Naive thymus-derived CD4-positive, alpha-beta T cell (primary cell): ENCODE data around the gene FITM1. TPM values are rescaled to one million over a fixed set of nuclear protein-coding genes. Genes with fewer than 3 reads are reported as not detected.
A peak's percentile ranks its signal among the peaks of the same experiment; 100 is the strongest.

Source experiments
- ATAC-seq: fragments of 150-1000 bp; cut with Tn5 transposase; 2 replicates; pipeline ENCODE4 v1.10.0; 2021; ENCODE audit warnings: mild to moderate bottlenecking, moderate library complexity
- CTCF ChIA-PET: fragments of 350-600 bp; sonication (Branson Sonifier 250); formaldehyde crosslinking; loops from one replicate; lab custom pipeline; 2021; ENCODE audit warnings: antibody characterized with exemption; lab: Charles Lee
- POLR2A ChIA-PET: fragments of 350-600 bp; sonication (Branson Sonifier 250); formaldehyde crosslinking; loops from one replicate; lab custom pipeline; 2021; ENCODE audit warnings: antibody characterized with exemption, inconsistent platforms; lab: Charles Lee
- DNase-seq, 9 donors: peaks; one replicate each; pipeline versions ENCODE4 v3.0.0 to v3.0.0-alpha.2; 2020 to 2022; ENCODE audit warnings: mixed read lengths in 1 of 9
- H3K27ac ChIP-seq: one replicate; pipeline ENCODE4 v1.7.0; 2013; ENCODE audit warnings: mild to moderate bottlenecking, low read depth, low read length, moderate library complexity
- H3K27me3 ChIP-seq, 2 donors: one replicate each; pipeline ENCODE4 v1.7.0; 2013; ENCODE audit warnings: low read length in 2 of 2, mild to moderate bottlenecking in 2 of 2, moderate library complexity in 2 of 2; ENCODE audit not compliant: control insufficient read depth in 2 of 2, insufficient read depth in 2 of 2
- H3K36me3 ChIP-seq, 3 experiments: 1 replicate in 2 of 3; 2 replicates in 1 of 3; pipeline ENCODE4 v1.7.0; 2013; ENCODE audit warnings: low read length in 3 of 3, mild to moderate bottlenecking in 3 of 3, moderate library complexity in 1 of 3; ENCODE audit not compliant: insufficient read depth in 3 of 3, control insufficient read depth in 2 of 3
- H3K4me1 ChIP-seq, 2 donors: one replicate each; pipeline ENCODE4 v1.7.0; 2013; ENCODE audit warnings: low read length in 2 of 2, mild to moderate bottlenecking in 2 of 2, moderate library complexity in 1 of 2; ENCODE audit not compliant: control insufficient read depth in 2 of 2, insufficient read depth in 2 of 2
- H3K4me3 ChIP-seq: 2 replicates; pipeline ENCODE4 v1.7.0; 2013; ENCODE audit warnings: mild to moderate bottlenecking, low read length
- H3K9me3 ChIP-seq, 3 experiments: 1 replicate in 2 of 3; 2 replicates in 1 of 3; pipeline ENCODE4 v1.7.0; 2013; ENCODE audit warnings: low read length in 3 of 3; ENCODE audit not compliant: control insufficient read depth in 2 of 3
- H3K27ac Mint-ChIP-seq, 9 donors: one replicate each; pipeline ENCODE4 v1.8.0; 2020 to 2022; ENCODE audit warnings: mixed read lengths in 9 of 9, mild to moderate bottlenecking in 8 of 9, moderate library complexity in 5 of 9, inconsistent platforms in 2 of 9
- H3K27me3 Mint-ChIP-seq, 5 donors: one replicate each; pipeline ENCODE4 v1.8.0; 2021 to 2022; ENCODE audit warnings: mixed read lengths in 5 of 5, mild to moderate bottlenecking in 1 of 5
- H3K36me3 Mint-ChIP-seq, 5 donors: one replicate each; pipeline ENCODE4 v1.8.0; 2020 to 2022; ENCODE audit warnings: mixed read lengths in 5 of 5, mild to moderate bottlenecking in 3 of 5, inconsistent platforms in 1 of 5
- H3K4me1 Mint-ChIP-seq, 7 donors: one replicate each; pipeline ENCODE4 v1.8.0; 2020 to 2022; ENCODE audit warnings: mixed read lengths in 7 of 7, mild to moderate bottlenecking in 3 of 7, inconsistent platforms in 1 of 7
- H3K4me3 Mint-ChIP-seq, 10 donors: one replicate each; pipeline ENCODE4 v1.8.0; 2020 to 2022; ENCODE audit warnings: mild to moderate bottlenecking in 10 of 10, mixed read lengths in 10 of 10, moderate library complexity in 6 of 10, inconsistent platforms in 2 of 10
- H3K9me3 Mint-ChIP-seq, 11 donors: one replicate each; pipeline ENCODE4 v1.8.0; 2020 to 2022; ENCODE audit warnings: mixed read lengths in 11 of 11, mild to moderate bottlenecking in 4 of 11, inconsistent platforms in 1 of 11, moderate library complexity in 1 of 11
- intact Hi-C, 2 donors: fragments of 100-400 bp; cut with micrococcal nuclease; formaldehyde crosslinking; loops; one replicate each; pipeline ENCODE4 v1.15.1; 2023
- polyA plus RNA-seq, 2 donors: library from polyadenylated mRNA; unstranded; fragments of 300-500 nt; fragmentation: Illumina TruSeq; gene quantifications; one replicate each; pipeline ENCODE4 v1.2.3, GENCODE V29; 2021
- total RNA-seq, 6 experiments: library from RNA in 5 of 6; stranded (reverse) in 5 of 6; gene quantifications; 1 replicate in 5 of 6; 2 replicates in 1 of 6; pipeline ENCODE4 v1.2.3 and lab custom pipeline; 2021 to 2026

Gene FITM1
- total and polyA plus RNA-seq, 7 experiments from 2014 or later, result 0.48 to 4.3 (median 1.8) TPM

DNA sequence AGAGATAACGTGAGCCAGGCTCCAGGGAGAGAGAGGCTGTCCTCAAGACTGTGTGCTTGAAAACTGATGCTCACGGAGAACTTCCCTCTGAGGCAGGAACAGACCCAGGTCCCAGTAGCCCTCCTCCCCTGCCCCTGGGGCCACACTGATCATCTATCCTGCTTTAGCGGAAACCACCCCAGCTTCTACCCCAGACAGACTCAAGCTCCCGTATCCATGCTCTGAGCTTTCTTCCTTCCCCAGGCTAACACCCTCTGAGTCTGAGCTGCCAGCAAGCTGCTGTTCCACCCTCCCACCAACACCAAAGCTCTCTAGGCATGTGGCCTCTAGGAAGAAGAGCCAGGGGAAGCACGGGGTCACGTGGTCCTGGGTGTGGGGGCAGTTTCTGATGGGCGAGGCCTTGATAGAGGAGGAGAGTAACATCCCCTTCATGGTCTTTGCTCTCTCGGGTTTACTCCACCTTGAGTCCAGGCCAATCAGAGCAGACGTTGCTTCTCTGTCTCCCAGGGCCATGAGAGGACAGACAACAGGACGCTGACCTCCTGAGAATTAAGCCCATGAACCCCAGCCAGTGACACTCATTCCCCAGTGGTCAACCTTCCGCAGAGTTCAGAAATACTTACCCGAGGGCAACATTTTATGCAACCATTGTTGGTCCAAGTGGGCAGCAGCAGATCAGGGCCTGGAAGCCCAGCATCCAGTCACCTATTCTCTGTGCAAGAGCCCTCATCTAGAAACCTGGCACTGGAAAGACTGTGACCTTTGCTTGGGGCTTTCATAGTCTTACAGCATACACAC lies 35.0 kb upstream of the FITM1 start:
- H3K27me3 Mint-ChIP-seq, result no peaks in the 10 kb centered on the region
- ChIA-PET CTCF (interaction anchor here (0.8 to 9.4 kb wide), 5 partner anchors 10 to 42 kb away, joined by 3 to 165 read pairs (median 5); partner anchors contain the start of genes DCAF11 and NRL), POLR2A (interaction anchor here (0.6 to 9.1 kb wide), 11 partner anchors 11 to 66 kb away, joined by 3 to 85 read pairs (median 5); partner anchors contain the start of genes DCAF11, EMC9, IRF9 and NRL)
- Histone ChIP-seq H3K27me3 (no peaks in the 10 kb centered on the region), H3K36me3 (peaks cover 0 to 32% (median 5%) of the 10 kb centered on the region in 3 experiments), H3K4me1 (peaks cover 6 to 16% of the 10 kb centered on the region in 2 donors), H3K4me3 (peak overlapping the region; percentile 91), H3K27ac (peak overlapping the region; percentile 92), H3K9me3 (no peaks in the 10 kb centered on the region)
- H3K9me3 Mint-ChIP-seq, result no peaks in the 10 kb centered on the region
- H3K27ac Mint-ChIP-seq, result peak overlapping the region; percentile 90 to 97 (median 96)
- H3K4me1 Mint-ChIP-seq, result peaks cover 27 to 42% (median 36%) of the 10 kb centered on the region in 7 donors
- peak overlapping the region; percentile 91 to 100 (median 98) for H3K4me3 Mint-ChIP-seq
- H3K36me3 Mint-ChIP-seq, result peaks cover 0 to 21% (median 0%) of the 10 kb centered on the region in 5 donors
- DNase-seq (peak in 2 of 9 donors; percentile 11 to 64), ATAC-seq (peak; percentile 3)
- intact Hi-C loops, result no loop called here

DNA sequence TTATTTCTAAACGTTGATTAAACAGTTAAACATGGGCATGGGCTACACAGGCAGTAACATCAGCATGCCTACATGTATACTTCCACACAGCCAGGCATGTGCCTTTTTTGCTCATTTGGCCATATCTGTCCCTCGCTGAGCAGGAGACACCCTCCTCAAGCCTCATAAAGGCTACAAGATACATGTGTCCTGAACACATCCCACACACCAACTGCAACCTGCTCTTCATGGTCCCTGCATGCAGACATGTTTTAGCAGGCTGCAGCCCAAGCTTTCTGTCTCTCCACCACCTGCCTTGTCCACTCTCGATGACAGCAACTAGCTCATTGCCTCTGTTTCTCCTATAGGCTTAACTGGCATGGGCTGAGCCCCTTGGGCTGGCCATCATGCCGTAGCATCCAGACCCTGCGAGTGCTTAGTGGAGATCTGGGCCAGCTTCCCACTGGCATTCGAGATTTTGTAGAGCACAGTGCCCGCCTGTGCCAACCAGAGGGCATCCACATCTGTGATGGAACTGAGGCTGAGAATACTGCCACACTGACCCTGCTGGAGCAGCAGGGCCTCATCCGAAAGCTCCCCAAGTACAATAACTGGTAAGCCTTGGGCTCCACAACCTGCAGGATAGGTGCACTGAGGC lies 33.8 kb upstream of the FITM1 start:
- ATAC-seq, result no peak
- no peaks in the 10 kb centered on the region for H3K27me3 ChIP-seq
- H3K27me3 Mint-ChIP-seq, result no peaks in the 10 kb centered on the region
- DNase-seq, result no peak
- peak overlapping the region in 9 of 10 donors; percentile 17 to 69 (median 57) for H3K4me3 Mint-ChIP-seq
- CTCF ChIA-PET, result interaction anchor here (9.4 kb wide), 1 partner anchor 9 kb away, joined by 165 read pairs; no protein-coding TSS in a partner anchor
- peaks cover 22 to 38% (median 33%) of the 10 kb centered on the region in 7 donors for H3K4me1 Mint-ChIP-seq
- H3K4me3 ChIP-seq, result no peak overlapping the region
- POLR2A ChIA-PET, result interaction anchor here (0.7 to 9.1 kb wide), 6 partner anchors 10 to 347 kb away, joined by 3 to 85 read pairs (median 5); partner anchors contain the start of genes DCAF11 and NRL
- H3K9me3 Mint-ChIP-seq, result no peaks in the 10 kb centered on the region
- no peak overlapping the region for H3K27ac ChIP-seq
- H3K9me3 ChIP-seq, result no peaks in the 10 kb centered on the region
- intact Hi-C loops, result no loop called here
- peaks cover 0 to 28% (median 0%) of the 10 kb centered on the region in 5 donors for H3K36me3 Mint-ChIP-seq
- peaks cover 0 to 39% (median 5%) of the 10 kb centered on the region in 3 experiments for H3K36me3 ChIP-seq
- H3K27ac Mint-ChIP-seq, result peak overlapping the region; percentile 14 to 81 (median 68)
- peaks cover 6 to 16% of the 10 kb centered on the region in 2 donors for H3K4me1 ChIP-seq

DNA sequence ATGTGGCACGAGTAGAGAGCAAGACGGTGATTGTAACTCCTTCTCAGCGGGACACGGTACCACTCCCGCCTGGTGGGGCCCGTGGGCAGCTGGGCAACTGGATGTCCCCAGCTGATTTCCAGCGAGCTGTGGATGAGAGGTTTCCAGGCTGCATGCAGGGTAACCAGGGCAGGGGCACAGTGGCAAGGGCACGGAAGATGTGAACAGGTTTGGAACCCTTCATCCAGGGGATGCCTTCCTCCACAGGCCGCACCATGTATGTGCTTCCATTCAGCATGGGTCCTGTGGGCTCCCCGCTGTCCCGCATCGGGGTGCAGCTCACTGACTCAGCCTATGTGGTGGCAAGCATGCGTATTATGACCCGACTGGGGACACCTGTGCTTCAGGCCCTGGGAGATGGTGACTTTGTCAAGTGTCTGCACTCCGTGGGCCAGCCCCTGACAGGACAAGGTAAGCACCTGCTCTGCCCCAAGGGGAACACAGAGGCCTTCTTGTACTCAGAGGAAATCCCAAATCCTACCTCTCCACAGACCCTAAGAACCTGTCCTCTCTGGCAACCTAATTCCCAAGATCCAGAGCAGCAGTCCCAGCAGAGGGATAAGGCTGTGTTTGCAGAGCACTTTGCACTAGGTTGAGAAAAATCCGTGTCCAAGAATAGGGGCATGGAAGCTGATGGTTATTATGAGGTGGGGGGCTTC lies 32.1 kb upstream of the FITM1 start:
- peaks cover 6 to 14% of the 10 kb centered on the region in 2 donors for H3K4me1 ChIP-seq
- peaks cover 0 to 35% (median 0%) of the 10 kb centered on the region in 5 donors for H3K36me3 Mint-ChIP-seq
- H3K36me3 ChIP-seq, result peaks cover 0 to 48% (median 5%) of the 10 kb centered on the region in 3 experiments
- ATAC-seq (no peak), DNase-seq (no peak)
- H3K27me3 Mint-ChIP-seq, result no peaks in the 10 kb centered on the region
- no peaks in the 10 kb centered on the region for H3K9me3 ChIP-seq
- H3K4me1 Mint-ChIP-seq, result peaks cover 20 to 28% (median 23%) of the 10 kb centered on the region in 7 donors
- CTCF ChIA-PET, result interaction anchor here (1.1 to 9.4 kb wide), 2 partner anchors 7 to 41 kb away, joined by 3 to 165 read pairs; no protein-coding TSS in a partner anchor
- H3K9me3 Mint-ChIP-seq, result no peaks in the 10 kb centered on the region
- H3K27me3 ChIP-seq, result no peaks in the 10 kb centered on the region
- no peak overlapping the region for H3K4me3 Mint-ChIP-seq
- intact Hi-C loops, result no loop called here
- H3K4me3 ChIP-seq, result no peak overlapping the region
- POLR2A ChIA-PET, result interaction anchor here (1.0 to 9.1 kb wide), 3 partner anchors 8 to 53 kb away, joined by 3 to 85 read pairs (median 80); no protein-coding TSS in a partner anchor
- H3K27ac Mint-ChIP-seq, result peak overlapping the region in 1 of 9 donors; percentile 31
- no peak overlapping the region for H3K27ac ChIP-seq

DNA sequence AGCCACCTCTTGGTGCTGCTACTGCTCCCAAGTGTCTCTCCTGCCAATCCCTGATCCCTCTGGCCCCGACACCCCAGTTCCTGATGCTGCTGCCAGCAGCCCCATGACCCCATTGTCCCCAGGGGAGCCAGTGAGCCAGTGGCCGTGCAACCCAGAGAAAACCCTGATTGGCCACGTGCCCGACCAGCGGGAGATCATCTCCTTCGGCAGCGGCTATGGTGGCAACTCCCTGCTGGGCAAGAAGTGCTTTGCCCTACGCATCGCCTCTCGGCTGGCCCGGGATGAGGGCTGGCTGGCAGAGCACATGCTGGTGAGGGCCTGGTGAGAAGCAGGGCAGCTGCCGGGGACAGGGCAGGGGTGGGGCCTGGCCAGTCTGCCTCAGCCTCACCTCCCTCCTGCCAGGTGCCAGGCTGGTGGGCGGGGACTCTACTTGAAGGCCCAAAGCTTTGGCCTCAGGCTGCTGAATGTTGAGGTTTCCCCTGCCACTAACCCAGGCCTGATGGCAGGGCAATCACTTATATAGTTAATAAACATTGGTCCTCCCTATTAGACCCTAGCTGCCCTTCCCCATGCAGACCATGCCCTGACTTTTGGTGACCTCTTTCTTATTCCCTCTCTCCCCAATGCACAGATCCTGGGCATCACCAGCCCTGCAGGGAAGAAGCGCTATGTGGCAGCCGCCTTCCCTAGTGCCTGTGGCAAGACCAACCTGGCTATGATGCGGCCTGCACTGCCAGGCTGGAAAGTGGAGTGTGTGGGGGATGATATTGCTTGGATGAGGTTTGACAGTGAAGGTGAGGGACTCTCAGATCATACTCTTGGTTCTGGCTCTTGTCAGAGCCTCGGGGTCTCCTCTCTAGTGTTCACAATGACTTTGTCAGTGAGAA lies 31.3 kb upstream of the FITM1 start:
- Mint-ChIP-seq H3K4me1 (peaks cover 17 to 24% (median 19%) of the 10 kb centered on the region in 7 donors), H3K9me3 (no peaks in the 10 kb centered on the region), H3K36me3 (peaks cover 0 to 43% (median 6%) of the 10 kb centered on the region in 5 donors), H3K27ac (peak overlapping the region in 3 of 9 donors; percentile 9 to 65 (median 34)), H3K4me3 (no peak overlapping the region), H3K27me3 (no peaks in the 10 kb centered on the region)
- intact Hi-C loops, result no loop called here
- H3K4me1 ChIP-seq, result peaks cover 6 to 10% of the 10 kb centered on the region in 2 donors
- ChIA-PET CTCF (interaction anchor here (11.7 kb wide), 1 partner anchor 43 kb away, joined by 246 read pairs; the partner anchor contains the start of gene CARMIL3), POLR2A (no interaction called here)
- H3K27me3 ChIP-seq, result no peaks in the 10 kb centered on the region
- DNase-seq (no peak), ATAC-seq (no peak)
- H3K9me3 ChIP-seq, result no peaks in the 10 kb centered on the region
- H3K27ac ChIP-seq, result no peak overlapping the region
- H3K4me3 ChIP-seq, result no peak overlapping the region
- peaks cover 0 to 50% (median 5%) of the 10 kb centered on the region in 3 experiments for H3K36me3 ChIP-seq

DNA sequence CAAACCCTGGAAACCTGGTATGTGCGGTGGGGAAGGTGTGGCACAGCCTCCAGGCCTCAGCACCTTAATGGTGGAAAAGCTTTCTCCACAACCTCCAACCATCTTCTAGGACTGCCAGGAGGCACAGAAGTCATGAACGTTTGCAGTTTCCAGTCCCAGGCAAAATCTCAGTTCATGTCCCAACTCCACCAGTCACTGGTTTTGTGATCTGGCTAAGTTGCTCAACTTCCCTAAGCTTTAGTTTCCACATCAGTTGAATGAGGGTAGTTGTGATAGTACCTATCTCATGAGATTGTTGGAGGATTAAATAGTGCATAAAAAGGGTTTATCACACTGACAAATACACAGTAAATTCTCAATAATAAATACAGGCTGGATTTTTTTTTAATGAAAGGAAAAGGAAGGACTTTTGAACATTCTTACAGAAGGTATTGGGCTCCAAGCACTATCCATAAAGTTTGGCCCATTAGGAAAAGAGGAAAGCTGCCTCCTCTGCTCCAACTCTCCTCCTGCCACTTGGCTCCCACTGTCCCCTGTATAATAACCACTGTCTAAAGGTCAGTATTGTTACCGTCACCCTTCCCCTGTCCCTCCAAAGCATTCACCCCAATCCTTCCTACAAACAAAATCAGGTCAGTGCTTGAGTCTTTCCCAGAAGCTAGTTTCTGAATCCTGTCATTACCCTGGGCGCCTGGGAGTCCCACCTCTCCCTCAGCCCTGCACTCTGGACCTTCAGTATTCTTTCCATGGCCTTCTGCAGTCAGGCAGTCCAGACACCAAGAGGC lies 30.1 kb upstream of the FITM1 start:
- ChIA-PET CTCF (interaction anchor here (1.4 to 11.7 kb wide), 3 partner anchors 6 to 45 kb away, joined by 3 to 246 read pairs (median 165); partner anchors contain the start of genes CARMIL3 and PCK2), POLR2A (interaction anchor here (0.7 kb wide), 1 partner anchor 21 kb away, joined by 3 read pairs; no protein-coding TSS in a partner anchor)
- H3K27me3 ChIP-seq, result no peaks in the 10 kb centered on the region
- DNase-seq, result no peak
- no peak for ATAC-seq
- H3K27ac Mint-ChIP-seq, result peak overlapping the region in 2 of 9 donors; percentile 15 to 34
- no peak overlapping the region for H3K27ac ChIP-seq
- no peak overlapping the region for H3K4me3 ChIP-seq
- peaks cover 5 to 6% of the 10 kb centered on the region in 2 donors for H3K4me1 ChIP-seq
- H3K36me3 ChIP-seq, result peaks cover 0 to 45% (median 5%) of the 10 kb centered on the region in 3 experiments
- peaks cover 10 to 17% (median 12%) of the 10 kb centered on the region in 7 donors for H3K4me1 Mint-ChIP-seq
- no peaks in the 10 kb centered on the region for H3K27me3 Mint-ChIP-seq
- H3K36me3 Mint-ChIP-seq, result peaks cover 3 to 45% (median 15%) of the 10 kb centered on the region in 5 donors
- no peak overlapping the region for H3K4me3 Mint-ChIP-seq
- intact Hi-C loops, result no loop called here
- no peaks in the 10 kb centered on the region for H3K9me3 ChIP-seq
- H3K9me3 Mint-ChIP-seq, result peaks cover 0 to 2% (median 0%) of the 10 kb centered on the region in 11 donors
